Dendritic cell treated with granulocyte-macrophage colony-stimulating factor and Interleukin-4, amounts not matched to agents 40 ng/mL and 50 ng/mL, for 4 days (primary cell): ENCODE measurements around the gene HHAT.

Source experiments
- H3K27ac Mint-ChIP-seq: one replicate; pipeline ENCODE4 v1.8.0; 2022; ENCODE audit warnings: mild to moderate bottlenecking, mixed read lengths
- H3K27me3 Mint-ChIP-seq: one replicate; pipeline ENCODE4 v1.8.0; 2022; ENCODE audit warnings: mild to moderate bottlenecking, mixed read lengths
- H3K36me3 Mint-ChIP-seq: one replicate; pipeline ENCODE4 v1.8.0; 2022; ENCODE audit warnings: low read depth, mixed read lengths
- H3K4me1 Mint-ChIP-seq: one replicate; pipeline ENCODE4 v1.8.0; 2022; ENCODE audit warnings: low read depth, mixed read lengths
- H3K4me3 Mint-ChIP-seq: one replicate; pipeline ENCODE4 v1.8.0; 2022; ENCODE audit warnings: mild to moderate bottlenecking, moderate library complexity, mixed read lengths
- H3K9me3 Mint-ChIP-seq: one replicate; pipeline ENCODE4 v1.8.0; 2022; ENCODE audit warnings: mixed read lengths
- intact Hi-C: fragments of 100-400 bp; cut with micrococcal nuclease; formaldehyde crosslinking; loops from one replicate; pipeline ENCODE4 v1.15.0; 2022

Gene HHAT

GRCh38 chr1:210685295-210685650 lies 356.6 kb downstream of the HHAT start:
- no peak overlapping the region for H3K4me3 Mint-ChIP-seq
- H3K9me3 Mint-ChIP-seq, result no peaks in the 10 kb centered on the region
- no peaks in the 10 kb centered on the region for H3K27me3 Mint-ChIP-seq
- H3K4me1 Mint-ChIP-seq, result peaks cover 8% of the 10 kb centered on the region
- H3K36me3 Mint-ChIP-seq, result no peaks in the 10 kb centered on the region
- no peak overlapping the region for H3K27ac Mint-ChIP-seq
- intact Hi-C loops, result no loop called here

GRCh38 chr1:210686841-210687240 lies 358.1 kb downstream of the HHAT start:
- Mint-ChIP-seq H3K27me3 (no peaks in the 10 kb centered on the region), H3K9me3 (no peaks in the 10 kb centered on the region), H3K4me1 (no peaks in the 10 kb centered on the region), H3K27ac (no peak overlapping the region), H3K36me3 (no peaks in the 10 kb centered on the region), H3K4me3 (no peak overlapping the region)
- intact Hi-C loops, result no loop called here

GRCh38 chr1:210687582-210688279 lies 359.0 kb downstream of the HHAT start:
- peaks cover 8% of the 10 kb centered on the region for H3K4me1 Mint-ChIP-seq
- H3K27me3 Mint-ChIP-seq, result no peaks in the 10 kb centered on the region
- no peaks in the 10 kb centered on the region for H3K9me3 Mint-ChIP-seq
- no peaks in the 10 kb centered on the region for H3K36me3 Mint-ChIP-seq
- H3K4me3 Mint-ChIP-seq, result no peak overlapping the region
- intact Hi-C loops, result no loop called here
- no peak overlapping the region for H3K27ac Mint-ChIP-seq

GRCh38 chr1:210688512-210689234 lies 360.0 kb downstream of the HHAT start:
- Mint-ChIP-seq H3K36me3 (no peaks in the 10 kb centered on the region), H3K4me3 (no peak overlapping the region), H3K27me3 (no peaks in the 10 kb centered on the region), H3K9me3 (no peaks in the 10 kb centered on the region), H3K4me1 (peaks cover 12% of the 10 kb centered on the region), H3K27ac (no peak overlapping the region)
- intact Hi-C loops, result no loop called here

GRCh38 chr1:210689826-210690225 lies 361.1 kb downstream of the HHAT start:
- H3K36me3 Mint-ChIP-seq, result no peaks in the 10 kb centered on the region
- intact Hi-C loops, result no loop called here
- no peak overlapping the region for H3K4me3 Mint-ChIP-seq
- H3K9me3 Mint-ChIP-seq, result no peaks in the 10 kb centered on the region
- H3K27ac Mint-ChIP-seq, result no peak overlapping the region
- H3K4me1 Mint-ChIP-seq, result peaks cover 12% of the 10 kb centered on the region
- no peaks in the 10 kb centered on the region for H3K27me3 Mint-ChIP-seq

- H3K27me3 Mint-ChIP-seq, result no peaks in the 10 kb centered on the region
- H3K27ac Mint-ChIP-seq, result no peak overlapping the region
- H3K4me1 Mint-ChIP-seq, result peaks cover 12% of the 10 kb centered on the region
- no peak overlapping the region for H3K4me3 Mint-ChIP-seq
- H3K36me3 Mint-ChIP-seq, result no peaks in the 10 kb centered on the region
- H3K9me3 Mint-ChIP-seq, result no peaks in the 10 kb centered on the region
- intact Hi-C loops, result no loop called here
Measured at GRCh38 chr1:210690236-210690635, 361.5 kb downstream of the HHAT start.

GRCh38 chr1:210691039-210691610 lies 362.4 kb downstream of the HHAT start:
- Mint-ChIP-seq H3K36me3 (no peaks in the 10 kb centered on the region), H3K4me3 (no peak overlapping the region), H3K27me3 (no peaks in the 10 kb centered on the region), H3K4me1 (peaks cover 12% of the 10 kb centered on the region), H3K27ac (no peak overlapping the region), H3K9me3 (no peaks in the 10 kb centered on the region)
- intact Hi-C loops, result no loop called here

GRCh38 chr1:210692796-210693195 lies 364.1 kb downstream of the HHAT start:
- no peaks in the 10 kb centered on the region for H3K27me3 Mint-ChIP-seq
- H3K36me3 Mint-ChIP-seq, result no peaks in the 10 kb centered on the region
- no peaks in the 10 kb centered on the region for H3K9me3 Mint-ChIP-seq
- intact Hi-C loops, result no loop called here
- no peak overlapping the region for H3K27ac Mint-ChIP-seq
- H3K4me1 Mint-ChIP-seq, result peaks cover 12% of the 10 kb centered on the region
- H3K4me3 Mint-ChIP-seq, result no peak overlapping the region

- no peak overlapping the region for H3K4me3 Mint-ChIP-seq
- peaks cover 12% of the 10 kb centered on the region for H3K4me1 Mint-ChIP-seq
- no peaks in the 10 kb centered on the region for H3K36me3 Mint-ChIP-seq
- H3K9me3 Mint-ChIP-seq, result no peaks in the 10 kb centered on the region
- no peak overlapping the region for H3K27ac Mint-ChIP-seq
- no peaks in the 10 kb centered on the region for H3K27me3 Mint-ChIP-seq
- intact Hi-C loops, result no loop called here
Measured at GRCh38 chr1:210695026-210695425, 366.3 kb downstream of the HHAT start.

GRCh38 chr1:210696709-210697108 lies 368.0 kb downstream of the HHAT start:
- Mint-ChIP-seq H3K27ac (no peak overlapping the region), H3K36me3 (no peaks in the 10 kb centered on the region), H3K27me3 (no peaks in the 10 kb centered on the region), H3K9me3 (no peaks in the 10 kb centered on the region), H3K4me3 (no peak overlapping the region), H3K4me1 (peaks cover 12% of the 10 kb centered on the region)
- intact Hi-C loops, result no loop called here

GRCh38 chr1:210697185-210697584 lies 368.5 kb downstream of the HHAT start:
- Mint-ChIP-seq H3K27ac (no peak overlapping the region), H3K4me1 (peaks cover 10% of the 10 kb centered on the region), H3K36me3 (no peaks in the 10 kb centered on the region), H3K4me3 (no peak overlapping the region), H3K27me3 (no peaks in the 10 kb centered on the region), H3K9me3 (no peaks in the 10 kb centered on the region)
- intact Hi-C loops, result no loop called here

GRCh38 chr1:210698661-210699060 lies 370.0 kb downstream of the HHAT start:
- H3K4me3 Mint-ChIP-seq, result no peak overlapping the region
- H3K36me3 Mint-ChIP-seq, result no peaks in the 10 kb centered on the region
- intact Hi-C loops, result no loop called here
- H3K27me3 Mint-ChIP-seq, result no peaks in the 10 kb centered on the region
- no peaks in the 10 kb centered on the region for H3K9me3 Mint-ChIP-seq
- H3K27ac Mint-ChIP-seq, result no peak overlapping the region
- H3K4me1 Mint-ChIP-seq, result no peaks in the 10 kb centered on the region

- intact Hi-C loops, result no loop called here
Measured at GRCh38 chr1:210700083-210700482, 371.4 kb downstream of the HHAT start.

GRCh38 chr1:210700511-210700910 lies 371.8 kb downstream of the HHAT start:
- no peak overlapping the region for H3K27ac Mint-ChIP-seq
- H3K27me3 Mint-ChIP-seq, result no peaks in the 10 kb centered on the region

More at GRCh38 chr1:210700083-210700482, 371.4 kb downstream of the HHAT start:
- no peak overlapping the region for H3K4me3 Mint-ChIP-seq
- no peaks in the 10 kb centered on the region for H3K36me3 Mint-ChIP-seq
- no peaks in the 10 kb centered on the region for H3K9me3 Mint-ChIP-seq
- no peak overlapping the region for H3K27ac Mint-ChIP-seq
- H3K27me3 Mint-ChIP-seq, result no peaks in the 10 kb centered on the region
- H3K4me1 Mint-ChIP-seq, result no peaks in the 10 kb centered on the region

More at GRCh38 chr1:210700511-210700910, 371.8 kb downstream of the HHAT start:
- Mint-ChIP-seq H3K4me3 (no peak overlapping the region), H3K9me3 (no peaks in the 10 kb centered on the region), H3K4me1 (no peaks in the 10 kb centered on the region), H3K36me3 (no peaks in the 10 kb centered on the region)
- intact Hi-C loops, result no loop called here
